ENCODE data around the gene JADE1.

GRCh38 chr4:128766781-128767180 is 42.7 kb upstream of the JADE1 start:
- no peak for TF ChIP-seq CTCF (IDR thresholded peaks at IDR 0.05)
- TF ChIP-seq POLR2A (IDR thresholded peaks at IDR 0.05) = no peak
